CD14-positive monocyte (primary cell): ENCODE measurements around the gene ZNF536. TPM values are rescaled to one million over a fixed set of nuclear protein-coding genes. Genes with fewer than 3 reads are reported as not detected.

Experiments
- DNase-seq, 3 donors: peaks; one replicate each; pipeline ENCODE4 v3.0.0-alpha.2; 2011 to 2022
- H2AFZ ChIP-seq: 2 replicates; pipeline ENCODE4 v1.6.0; 2012; ENCODE audit warnings: mild to moderate bottlenecking, low read depth, low read length, inconsistent platforms; ENCODE audit not compliant: insufficient read depth, poor library complexity, severe bottlenecking
- H3K27ac ChIP-seq, 2 donors: 1 replicate in 1 of 2; 2 replicates in 1 of 2; pipeline ENCODE4 v1.5.1; 2012 to 2013; ENCODE audit warnings: low read length in 2 of 2, control low read depth in 1 of 2, inconsistent platforms in 1 of 2, low read depth in 1 of 2, mild to moderate bottlenecking in 1 of 2
- H3K27me3 ChIP-seq, 2 donors: one replicate each; pipeline versions ENCODE4 v1.6.0 to v1.6.1; 2011 to 2013; ENCODE audit warnings: low read length in 2 of 2; ENCODE audit not compliant: control insufficient read depth in 2 of 2, insufficient read depth in 2 of 2
- H3K36me3 ChIP-seq, 2 donors: replicated peaks in 1 of 2; 1 replicate in 1 of 2; 2 replicates in 1 of 2; pipeline versions ENCODE4 v1.5.1 to v1.6.1; 2012 to 2013; ENCODE audit warnings: low read length in 2 of 2, control low read depth in 1 of 2, inconsistent platforms in 1 of 2, mild to moderate bottlenecking in 1 of 2; ENCODE audit not compliant: insufficient read depth in 2 of 2, control insufficient read depth in 1 of 2
- H3K4me1 ChIP-seq, 2 donors: 1 replicate in 1 of 2; 2 replicates in 1 of 2; pipeline versions ENCODE4 v1.5.1 to v1.6.1; 2012 to 2013; ENCODE audit warnings: low read length in 2 of 2, control low read depth in 1 of 2, inconsistent platforms in 1 of 2, mild to moderate bottlenecking in 1 of 2, moderate library complexity in 1 of 2; ENCODE audit not compliant: insufficient read depth in 2 of 2, control insufficient read depth in 1 of 2
- H3K4me2 ChIP-seq: replicated peaks from 2 replicates; pipeline ENCODE3; 2012; ENCODE audit warnings: low read length, moderate library complexity, mild to moderate bottlenecking; ENCODE audit not compliant: poor library complexity, severe bottlenecking; ENCODE audit errors: extremely low read depth
- H3K4me3 ChIP-seq, 3 experiments: fragments of 200-600 bp in 1 of 3; sonication (generic) in 1 of 3; replicated peaks in 1 of 3; 1 replicate in 2 of 3; 2 replicates in 1 of 3; pipeline ENCODE4 v1.5.1; 2011 to 2013; ENCODE audit warnings: low read length in 3 of 3, mild to moderate bottlenecking in 3 of 3, control low read depth in 2 of 3, low read depth in 2 of 3, inconsistent platforms in 1 of 3, moderate library complexity in 1 of 3
- H3K79me2 ChIP-seq: 2 replicates; pipeline ENCODE4 v1.6.0; 2012; ENCODE audit warnings: mild to moderate bottlenecking, control low read depth, inconsistent platforms, low read length, moderate library complexity; ENCODE audit not compliant: insufficient read depth
- H3K9ac ChIP-seq: 2 replicates; pipeline ENCODE4 v1.6.0; 2017; ENCODE audit warnings: low read length, mild to moderate bottlenecking; ENCODE audit not compliant: insufficient read depth, poor library complexity, severe bottlenecking
- H3K9me3 ChIP-seq, 2 donors: replicated peaks in 1 of 2; 1 replicate in 1 of 2; 2 replicates in 1 of 2; pipeline versions ENCODE4 v1.5.1 to v1.6.1; 2012 to 2013; ENCODE audit warnings: low read length in 2 of 2, control low read depth in 1 of 2; ENCODE audit not compliant: control insufficient read depth in 1 of 2, insufficient read depth in 1 of 2
- H4K20me1 ChIP-seq: 2 replicates; pipeline ENCODE4 v1.6.0; 2012; ENCODE audit warnings: mild to moderate bottlenecking, low read length, control low read depth, moderate library complexity; ENCODE audit not compliant: insufficient read depth
- H3K27ac Mint-ChIP-seq, 7 donors: one replicate each; pipeline ENCODE4 v1.8.0; 2020; ENCODE audit warnings: mild to moderate bottlenecking in 7 of 7, mixed read lengths in 7 of 7, moderate library complexity in 6 of 7, inconsistent platforms in 2 of 7
- H3K27me3 Mint-ChIP-seq, 3 donors: one replicate each; pipeline ENCODE4 v1.8.0; 2021 to 2022; ENCODE audit warnings: low read depth in 3 of 3, mild to moderate bottlenecking in 3 of 3, mixed read lengths in 3 of 3, moderate library complexity in 3 of 3, inconsistent platforms in 1 of 3
- H3K36me3 Mint-ChIP-seq, 2 donors: one replicate each; pipeline ENCODE4 v1.8.0; 2020; ENCODE audit warnings: mixed read lengths in 2 of 2, inconsistent platforms in 1 of 2, mild to moderate bottlenecking in 1 of 2
- H3K4me1 Mint-ChIP-seq: one replicate; pipeline ENCODE4 v1.8.0; 2020; ENCODE audit warnings: mild to moderate bottlenecking, mixed read lengths
- H3K4me3 Mint-ChIP-seq, 2 donors: one replicate each; pipeline ENCODE4 v1.8.0; 2020; ENCODE audit warnings: mild to moderate bottlenecking in 2 of 2, mixed read lengths in 2 of 2, moderate library complexity in 1 of 2
- H3K9me3 Mint-ChIP-seq, 7 donors: one replicate each; pipeline ENCODE4 v1.8.0; 2020 to 2022; ENCODE audit warnings: mixed read lengths in 7 of 7, mild to moderate bottlenecking in 6 of 7, moderate library complexity in 6 of 7, inconsistent platforms in 2 of 7
- CTCF ChIP-seq: fragments of 200-600 bp; IDR thresholded peaks from one replicate; pipeline ENCODE4 v1.8.0; 2022; ENCODE audit warnings: antibody characterized with exemption, mild to moderate bottlenecking
- WGBS: methylation state at CpG from one replicate; pipeline ENCODE4 v1.1.5; 2013; ENCODE audit warnings: missing lambda C conversion rate; ENCODE audit not compliant: insufficient coverage; 5-methylcytosine and 5-hydroxymethylcytosine counted together
- intact Hi-C, 2 donors: fragments of 100-400 bp; cut with micrococcal nuclease; formaldehyde crosslinking; loops; one replicate each; pipeline versions ENCODE4 v1.15.0 to v1.15.1; 2023
- polyA plus RNA-seq, 3 donors: library from polyadenylated mRNA; depleted of rRNA in 1 of 3; unstranded in 2 of 3; stranded (reverse) in 1 of 3; fragments of 300-500 nt in 2 of 3; fragments of >200 nt in 1 of 3; fragmentation: Illumina TruSeq in 2 of 3; gene quantifications; 1 replicate in 2 of 3; 2 replicates in 1 of 3; pipeline ENCODE4 v1.2.3, GENCODE V29; 2012 to 2021

Gene ZNF536
- polyA plus RNA-seq, 3 donors, result not detected

GRCh38 chr19:30371161-30371836 is 885 bp upstream of the ZNF536 start:
- Histone ChIP-seq H2AFZ (no peak overlapping the region), H3K4me2 (no peak overlapping the region), H3K4me3 (no peak overlapping the region), H3K4me1 (no peaks in the 10 kb centered on the region), H3K36me3 (no peaks in the 10 kb centered on the region), H3K27me3 (peaks cover 10 to 33% of the 10 kb centered on the region in 2 donors), H3K27ac (no peak overlapping the region), H3K9ac (no peak overlapping the region), H3K9me3 (peaks cover 0 to 3% of the 10 kb centered on the region in 2 donors), H4K20me1 (no peaks in the 10 kb centered on the region), H3K79me2 (no peaks in the 10 kb centered on the region)
- WGBS, result 100% methylated on average over 1 of the region's 6 CpGs
- Mint-ChIP-seq H3K27me3 (peaks cover 29 to 38% (median 37%) of the 10 kb centered on the region in 3 donors), H3K9me3 (peaks cover 0 to 4% (median 0%) of the 10 kb centered on the region in 7 donors), H3K36me3 (no peaks in the 10 kb centered on the region), H3K4me3 (no peak overlapping the region), H3K4me1 (no peaks in the 10 kb centered on the region), H3K27ac (no peak overlapping the region)
- no peak for DNase-seq
- intact Hi-C loops, result no loop called here
- TF ChIP-seq CTCF, result no peak

DNA sequence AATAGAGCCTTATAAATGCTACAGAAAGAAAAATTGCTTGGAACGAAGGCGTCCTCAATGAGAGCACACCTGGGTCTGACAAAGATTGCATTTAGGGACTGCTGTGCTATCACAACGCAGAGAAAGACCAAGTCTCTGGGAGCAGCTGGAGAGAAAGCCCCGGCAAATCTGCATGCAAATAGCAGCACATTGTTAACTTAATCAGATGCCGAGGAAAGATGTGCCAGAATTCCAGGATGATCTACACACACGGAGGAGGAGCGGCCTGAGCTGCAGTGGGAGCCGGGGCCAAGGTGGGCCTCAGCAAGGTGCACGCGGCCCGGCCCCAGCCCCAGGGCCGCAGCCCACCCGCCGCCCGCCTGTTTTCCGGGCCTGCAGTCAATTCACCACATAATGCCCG is 1.4 kb downstream of the ZNF536 start:
- peaks cover 0 to 3% of the 10 kb centered on the region in 2 donors for H3K9me3 ChIP-seq
- no peak overlapping the region for H2AFZ ChIP-seq
- H3K27ac Mint-ChIP-seq, result no peak overlapping the region
- no peak overlapping the region for H3K9ac ChIP-seq
- no peaks in the 10 kb centered on the region for H3K36me3 Mint-ChIP-seq
- no peaks in the 10 kb centered on the region for H3K4me1 ChIP-seq
- no peak for TF ChIP-seq CTCF
- H3K4me3 Mint-ChIP-seq, result peak overlapping the region in 1 of 2 donors; percentile 17
- peaks cover 0 to 4% (median 0%) of the 10 kb centered on the region in 7 donors for H3K9me3 Mint-ChIP-seq
- no peaks in the 10 kb centered on the region for H3K79me2 ChIP-seq
- H3K27me3 Mint-ChIP-seq, result peaks cover 33 to 47% (median 39%) of the 10 kb centered on the region in 3 donors
- no peak overlapping the region for H3K27ac ChIP-seq
- H3K4me2 ChIP-seq, result no peak overlapping the region
- H4K20me1 ChIP-seq, result no peaks in the 10 kb centered on the region
- H3K27me3 ChIP-seq, result peaks cover 10 to 38% of the 10 kb centered on the region in 2 donors
- no peak for DNase-seq
- intact Hi-C loops, result no loop called here
- H3K4me1 Mint-ChIP-seq, result no peaks in the 10 kb centered on the region
- 59% methylated on average over 9 of the region's 17 CpGs for WGBS
- no peaks in the 10 kb centered on the region for H3K36me3 ChIP-seq
- no peak overlapping the region for H3K4me3 ChIP-seq
